ENCODE data around the gene LRP3. TPM values are rescaled to one million over a fixed set of nuclear protein-coding genes. Genes with fewer than 3 reads are reported as not detected.

LRP3 gene
- total and polyA plus RNA-seq, 2 experiments from 2014 or later = 3.5 to 62.7 TPM

DNA sequence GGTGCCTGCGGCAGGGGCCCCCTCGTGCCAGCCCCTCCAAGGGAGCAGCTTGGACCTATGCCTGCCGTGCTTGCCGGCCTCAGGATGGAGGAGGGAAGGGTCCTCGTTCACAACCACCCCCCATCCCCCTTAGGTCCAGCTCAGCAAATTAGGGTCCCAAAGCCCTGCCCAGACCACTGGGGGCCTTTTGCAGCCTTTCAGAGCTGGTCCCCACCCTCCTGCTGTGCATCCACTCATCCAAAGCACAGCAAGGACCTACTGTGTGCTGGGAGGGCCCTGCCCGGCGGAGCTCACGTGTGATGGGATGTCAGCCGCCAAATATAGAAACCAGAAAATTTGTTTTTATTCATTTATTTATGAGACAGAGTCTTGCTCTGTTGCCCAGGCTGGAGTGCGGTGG lies 48.0 kb downstream of the LRP3 start:
- 0 out of 3 replicates have a peak, but pooled peaks cover 2% of the 10 kb centered on the region for H3K4me1 Mint-ChIP-seq
- no peaks in the 10 kb centered on the region for H3K79me2 ChIP-seq (replicated peaks; ENCODE audit: insufficient read depth)
- H3K27me3 Mint-ChIP-seq (ENCODE audit: insufficient read depth, low read depth, poor library complexity) = peaks cover 3% of the 10 kb centered on the region
- no peak overlapping the region for H3K4me3 ChIP-seq
- TF ChIP-seq NANOG (IDR thresholded peaks at IDR 0.05; ENCODE audit: borderline replicate concordance) (no peak), CREB1 (CRISPR knock-in tag; IDR thresholded peaks at IDR 0.05; ENCODE audit: low read depth) (no peak), JUNB (IDR thresholded peaks at IDR 0.05; ENCODE audit: unreplicated experiment) (no peak), POLR2AphosphoS5 (IDR thresholded peaks at IDR 0.05; ENCODE audit: low read depth) (no peak), ZNF114 (CRISPR knock-in tag; IDR thresholded peaks at IDR 0.05) (no peak), EZH2phosphoT487 (IDR thresholded peaks at IDR 0.05; ENCODE audit: unreplicated experiment) (no peak)
- TF ChIP-seq, protein P1, sequence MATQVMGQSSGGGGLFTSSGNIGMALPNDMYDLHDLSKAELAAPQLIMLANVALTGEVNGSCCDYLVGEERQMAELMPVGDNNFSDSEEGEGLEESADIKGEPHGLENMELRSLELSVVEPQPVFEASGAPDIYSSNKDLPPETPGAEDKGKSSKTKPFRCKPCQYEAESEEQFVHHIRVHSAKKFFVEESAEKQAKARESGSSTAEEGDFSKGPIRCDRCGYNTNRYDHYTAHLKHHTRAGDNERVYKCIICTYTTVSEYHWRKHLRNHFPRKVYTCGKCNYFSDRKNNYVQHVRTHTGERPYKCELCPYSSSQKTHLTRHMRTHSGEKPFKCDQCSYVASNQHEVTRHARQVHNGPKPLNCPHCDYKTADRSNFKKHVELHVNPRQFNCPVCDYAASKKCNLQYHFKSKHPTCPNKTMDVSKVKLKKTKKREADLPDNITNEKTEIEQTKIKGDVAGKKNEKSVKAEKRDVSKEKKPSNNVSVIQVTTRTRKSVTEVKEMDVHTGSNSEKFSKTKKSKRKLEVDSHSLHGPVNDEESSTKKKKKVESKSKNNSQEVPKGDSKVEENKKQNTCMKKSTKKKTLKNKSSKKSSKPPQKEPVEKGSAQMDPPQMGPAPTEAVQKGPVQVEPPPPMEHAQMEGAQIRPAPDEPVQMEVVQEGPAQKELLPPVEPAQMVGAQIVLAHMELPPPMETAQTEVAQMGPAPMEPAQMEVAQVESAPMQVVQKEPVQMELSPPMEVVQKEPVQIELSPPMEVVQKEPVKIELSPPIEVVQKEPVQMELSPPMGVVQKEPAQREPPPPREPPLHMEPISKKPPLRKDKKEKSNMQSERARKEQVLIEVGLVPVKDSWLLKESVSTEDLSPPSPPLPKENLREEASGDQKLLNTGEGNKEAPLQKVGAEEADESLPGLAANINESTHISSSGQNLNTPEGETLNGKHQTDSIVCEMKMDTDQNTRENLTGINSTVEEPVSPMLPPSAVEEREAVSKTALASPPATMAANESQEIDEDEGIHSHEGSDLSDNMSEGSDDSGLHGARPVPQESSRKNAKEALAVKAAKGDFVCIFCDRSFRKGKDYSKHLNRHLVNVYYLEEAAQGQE (IDR thresholded peaks at IDR 0.05; ENCODE audit: unreplicated experiment) = no peak
- TF ChIP-seq, protein P2, sequence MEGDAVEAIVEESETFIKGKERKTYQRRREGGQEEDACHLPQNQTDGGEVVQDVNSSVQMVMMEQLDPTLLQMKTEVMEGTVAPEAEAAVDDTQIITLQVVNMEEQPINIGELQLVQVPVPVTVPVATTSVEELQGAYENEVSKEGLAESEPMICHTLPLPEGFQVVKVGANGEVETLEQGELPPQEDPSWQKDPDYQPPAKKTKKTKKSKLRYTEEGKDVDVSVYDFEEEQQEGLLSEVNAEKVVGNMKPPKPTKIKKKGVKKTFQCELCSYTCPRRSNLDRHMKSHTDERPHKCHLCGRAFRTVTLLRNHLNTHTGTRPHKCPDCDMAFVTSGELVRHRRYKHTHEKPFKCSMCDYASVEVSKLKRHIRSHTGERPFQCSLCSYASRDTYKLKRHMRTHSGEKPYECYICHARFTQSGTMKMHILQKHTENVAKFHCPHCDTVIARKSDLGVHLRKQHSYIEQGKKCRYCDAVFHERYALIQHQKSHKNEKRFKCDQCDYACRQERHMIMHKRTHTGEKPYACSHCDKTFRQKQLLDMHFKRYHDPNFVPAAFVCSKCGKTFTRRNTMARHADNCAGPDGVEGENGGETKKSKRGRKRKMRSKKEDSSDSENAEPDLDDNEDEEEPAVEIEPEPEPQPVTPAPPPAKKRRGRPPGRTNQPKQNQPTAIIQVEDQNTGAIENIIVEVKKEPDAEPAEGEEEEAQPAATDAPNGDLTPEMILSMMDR (conservative IDR thresholded peaks at IDR 0.05; ENCODE audit: low read depth in 2 of 2) = no peak
- peaks cover 6% of the 10 kb centered on the region; the same call in 1 of the 2 replicates for H3K36me3 ChIP-seq (ENCODE audit: insufficient read depth)
- H3K9me2 ChIP-seq (ENCODE audit: insufficient read depth) = no peaks in the 10 kb centered on the region
- no peaks in the 10 kb centered on the region for H3K4me1 ChIP-seq (ENCODE audit: insufficient read depth)
- no peak overlapping the region for H3K27ac ChIP-seq (ENCODE audit: low read depth)
- H3K27me3 ChIP-seq (ENCODE audit: insufficient read depth) = no peaks in the 10 kb centered on the region
- H3F3A ChIP-seq (replicated peaks; ENCODE audit: low read depth) = no peaks in the 10 kb centered on the region
- H3K27ac Mint-ChIP-seq = no peak overlapping the region
- no peaks in the 10 kb centered on the region; the same call in 2 of the 3 replicates for H3K36me3 Mint-ChIP-seq (ENCODE audit: low read depth)
- no peak overlapping the region for H3K4me2 ChIP-seq
- H3K4me3 Mint-ChIP-seq = no peak overlapping the region
- H3K9me3 Mint-ChIP-seq = peaks cover 18% of the 10 kb centered on the region
- ATAC-seq (no peak), DNase-seq (ENCODE audit: low spot score) (no peak)
- no peaks in the 10 kb centered on the region for H4K20me1 ChIP-seq (replicated peaks; ENCODE audit: insufficient read depth)
- H2AFZ ChIP-seq = no peak overlapping the region

DNA sequence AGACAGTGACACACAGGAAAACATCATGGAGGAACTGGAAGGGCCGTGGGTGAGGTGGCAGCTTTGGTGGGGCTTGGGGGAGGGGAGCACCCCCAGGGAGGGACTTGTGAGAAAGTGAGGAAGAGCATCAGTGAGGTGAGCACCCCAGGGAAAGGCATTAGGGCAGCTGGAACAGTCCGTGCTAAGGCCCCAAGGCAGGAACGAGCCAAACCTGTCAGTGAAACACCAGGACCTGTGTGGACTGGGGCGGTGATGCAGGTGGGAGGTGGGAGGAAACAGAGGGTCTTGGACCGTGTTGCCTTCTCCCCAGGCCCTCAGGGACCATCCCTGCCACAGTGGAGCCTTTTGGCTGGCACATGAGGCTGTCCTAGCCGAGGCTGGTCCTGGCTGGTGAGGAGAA lies 48.8 kb downstream of the LRP3 start:
- no peaks in the 10 kb centered on the region for H3K79me2 ChIP-seq (replicated peaks; ENCODE audit: insufficient read depth)
- H3K27me3 ChIP-seq (ENCODE audit: insufficient read depth) = no peaks in the 10 kb centered on the region
- Mint-ChIP-seq H3K27ac (no peak overlapping the region), H3K4me1 (0 out of 3 replicates have a peak, but pooled peaks cover 2% of the 10 kb centered on the region), H3K36me3 (ENCODE audit: low read depth) (no peaks in the 10 kb centered on the region; the same call in 2 of the 3 replicates), H3K4me3 (no peak overlapping the region), H3K27me3 (ENCODE audit: insufficient read depth, low read depth, poor library complexity) (no peaks in the 10 kb centered on the region), H3K9me3 (peaks cover 18% of the 10 kb centered on the region)
- no peaks in the 10 kb centered on the region for H4K20me1 ChIP-seq (replicated peaks; ENCODE audit: insufficient read depth)
- TF ChIP-seq, protein P3, sequence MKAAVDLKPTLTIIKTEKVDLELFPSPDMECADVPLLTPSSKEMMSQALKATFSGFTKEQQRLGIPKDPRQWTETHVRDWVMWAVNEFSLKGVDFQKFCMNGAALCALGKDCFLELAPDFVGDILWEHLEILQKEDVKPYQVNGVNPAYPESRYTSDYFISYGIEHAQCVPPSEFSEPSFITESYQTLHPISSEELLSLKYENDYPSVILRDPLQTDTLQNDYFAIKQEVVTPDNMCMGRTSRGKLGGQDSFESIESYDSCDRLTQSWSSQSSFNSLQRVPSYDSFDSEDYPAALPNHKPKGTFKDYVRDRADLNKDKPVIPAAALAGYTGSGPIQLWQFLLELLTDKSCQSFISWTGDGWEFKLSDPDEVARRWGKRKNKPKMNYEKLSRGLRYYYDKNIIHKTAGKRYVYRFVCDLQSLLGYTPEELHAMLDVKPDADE (IDR thresholded peaks at IDR 0.05) = no peak
- H3K36me3 ChIP-seq (ENCODE audit: insufficient read depth) = peaks cover 6% of the 10 kb centered on the region; the same call in 1 of the 2 replicates
- ATAC-seq (no peak), DNase-seq (ENCODE audit: low spot score) (no peak)
- no peak overlapping the region for H3K4me3 ChIP-seq
- H3K9me2 ChIP-seq (ENCODE audit: insufficient read depth) = no peaks in the 10 kb centered on the region
- H2AFZ ChIP-seq = no peak overlapping the region
- H3K4me1 ChIP-seq (ENCODE audit: insufficient read depth) = no peaks in the 10 kb centered on the region
- H3K27ac ChIP-seq (ENCODE audit: low read depth) = no peak overlapping the region
- no peaks in the 10 kb centered on the region for H3F3A ChIP-seq (replicated peaks; ENCODE audit: low read depth)
- H3K4me2 ChIP-seq = no peak overlapping the region
